Adrenal gland (tissue), 5 donors: ENCODE data around the gene MYO1B.

ENCODE experiments used
- POLR2A ChIP-seq, 2 donors: fragments of 450-650 bp; IDR thresholded peaks; one replicate each; pipeline ENCODE4 v1.6.1; 2017; ENCODE audit warnings: antibody characterized with exemption in 2 of 2, mild to moderate bottlenecking in 2 of 2, moderate library complexity in 1 of 2
- TF ChIP-seq, protein P1 (sequence below), 6 experiments: fragments of 450-650 bp in 4 of 6; fragments of 200-600 bp in 2 of 6; sonication (generic) in 1 of 6; IDR thresholded peaks; 1 replicate in 5 of 6; 2 replicates in 1 of 6; pipeline versions ENCODE4 v1.5.1 to v1.8.0; 2016 to 2021; ENCODE audit warnings: antibody characterized with exemption in 6 of 6, mild to moderate bottlenecking in 2 of 6, moderate library complexity in 1 of 6
- donor health status: DM: no; HTN: no; CAD: no.

DNA sequence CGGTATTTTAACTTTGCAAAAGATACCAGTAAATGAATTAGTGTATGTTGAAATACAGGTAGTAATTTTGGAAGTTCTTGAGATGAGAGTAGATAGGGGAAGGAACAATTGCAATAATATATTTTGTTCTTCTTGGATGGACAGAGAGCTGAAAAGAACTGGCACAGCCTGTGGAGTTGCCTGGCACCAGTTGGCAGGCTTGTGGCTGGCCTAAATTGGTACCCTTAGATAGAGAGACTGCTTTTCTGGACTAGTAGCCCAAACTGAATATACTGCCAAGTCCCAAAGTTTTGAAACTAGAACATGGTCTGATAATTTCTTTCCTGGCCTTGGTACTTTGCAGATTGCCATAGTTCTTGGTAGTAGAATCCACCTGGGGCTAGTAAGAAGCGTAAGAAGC, 26.9 kb downstream of the MYO1B start:
- TF ChIP-seq, protein P1, sequence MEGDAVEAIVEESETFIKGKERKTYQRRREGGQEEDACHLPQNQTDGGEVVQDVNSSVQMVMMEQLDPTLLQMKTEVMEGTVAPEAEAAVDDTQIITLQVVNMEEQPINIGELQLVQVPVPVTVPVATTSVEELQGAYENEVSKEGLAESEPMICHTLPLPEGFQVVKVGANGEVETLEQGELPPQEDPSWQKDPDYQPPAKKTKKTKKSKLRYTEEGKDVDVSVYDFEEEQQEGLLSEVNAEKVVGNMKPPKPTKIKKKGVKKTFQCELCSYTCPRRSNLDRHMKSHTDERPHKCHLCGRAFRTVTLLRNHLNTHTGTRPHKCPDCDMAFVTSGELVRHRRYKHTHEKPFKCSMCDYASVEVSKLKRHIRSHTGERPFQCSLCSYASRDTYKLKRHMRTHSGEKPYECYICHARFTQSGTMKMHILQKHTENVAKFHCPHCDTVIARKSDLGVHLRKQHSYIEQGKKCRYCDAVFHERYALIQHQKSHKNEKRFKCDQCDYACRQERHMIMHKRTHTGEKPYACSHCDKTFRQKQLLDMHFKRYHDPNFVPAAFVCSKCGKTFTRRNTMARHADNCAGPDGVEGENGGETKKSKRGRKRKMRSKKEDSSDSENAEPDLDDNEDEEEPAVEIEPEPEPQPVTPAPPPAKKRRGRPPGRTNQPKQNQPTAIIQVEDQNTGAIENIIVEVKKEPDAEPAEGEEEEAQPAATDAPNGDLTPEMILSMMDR (IDR thresholded peaks at IDR 0.05) = no peak
- no peak for TF ChIP-seq POLR2A (IDR thresholded peaks at IDR 0.05)
